Measurements from ENCODE around the gene CPSF4L. TPM values are rescaled to one million over a fixed set of nuclear protein-coding genes. Genes with fewer than 3 reads are reported as not detected.

CPSF4L gene
- total and polyA plus RNA-seq, 2 of the 13 experiments (the other 11 are each of a cell fraction or from before 2014, with no cell fraction given): 0.73 to 1.6 TPM

- TF ChIP-seq ZMAT3 (CRISPR knock-in tag; conservative IDR thresholded peaks at IDR 0.05) (no peak; the same call in 1 of the 2 replicates), SMAD1 (CRISPR knock-in tag; IDR thresholded peaks at IDR 0.05; ENCODE audit: borderline replicate concordance, low read depth) (0 out of 2 replicates have a peak, but pooled peaks have one; percentile 66), NFIB (CRISPR knock-in tag; IDR thresholded peaks at IDR 0.05; ENCODE audit: borderline replicate concordance) (no peak), GPN1 (CRISPR knock-in tag; IDR thresholded peaks at IDR 0.05; ENCODE audit: borderline replicate concordance) (no peak), ATF4 (CRISPR knock-in tag; IDR thresholded peaks at IDR 0.05) (peak in 1 of 2 experiments; percentile 75; a peak in 2 of 4 replicates), TAF15 (IDR thresholded peaks at IDR 0.05; ENCODE audit: low read depth, low read length, poor library complexity, severe bottlenecking) (no peak), PAF1 (CRISPR knock-in tag; IDR thresholded peaks at IDR 0.05) (no peak), DR1 (CRISPR knock-in tag; IDR thresholded peaks at IDR 0.05) (no peak; the same call in 1 of the 2 replicates), FOXP1 (IDR thresholded peaks at IDR 0.05) (no peak), FOXP1 (CRISPR knock-in tag; IDR thresholded peaks at IDR 0.05) (peak; percentile 84), ZFAT (CRISPR knock-in tag; conservative IDR thresholded peaks at IDR 0.05) (no peak), ZNF639 (CRISPR knock-in tag; conservative IDR thresholded peaks at IDR 0.05) (no peak), MED1 (CRISPR knock-in tag; IDR thresholded peaks at IDR 0.05) (peak; percentile 97), ZFP36L2 (CRISPR knock-in tag; IDR thresholded peaks at IDR 0.05) (no peak), THAP7 (CRISPR knock-in tag; IDR thresholded peaks at IDR 0.05) (0 out of 2 replicates have a peak, but pooled peaks have one; percentile 59), ZNF318 (CRISPR knock-in tag; IDR thresholded peaks at IDR 0.05) (peak; percentile 37; the same call in 1 of the 2 replicates)
These were observed 60.2 kb downstream of the CPSF4L start (continued) for GRCh38 chr17:73201215-73202069.

All from HepG2 (cell line).